Measurements from ENCODE around the gene ZNF888.
"Not testable (repeated sequence)": the region's sequence is repeated elsewhere in the genome, so short reads cannot be mapped to it uniquely, and the experiment has no call there.

GRCh38 chr19:52904052-52904780 lies 19.0 kb downstream of the ZNF888 start:
- TF ChIP-seq EZH2 (IDR thresholded peaks at IDR 0.05; ENCODE audit: insufficient read depth, poor library complexity, severe bottlenecking); EZH2phosphoT487 (IDR thresholded peaks at IDR 0.05; ENCODE audit: insufficient read depth, low read depth): not testable (repeated sequence)

Measured in GM23248 (cell line).